ENCODE measurements around the gene HSPA1L.

- TF ChIP-seq CTCF (conservative IDR thresholded peaks at IDR 0.05), result no peak
- TF ChIP-seq ZFX (IDR thresholded peaks at IDR 0.05), result no peak
Measured at GRCh38 chr6:31792761-31793171, 22.3 kb downstream of the HSPA1L start.
